Gastrocnemius medialis (tissue), 4 donors: ENCODE measurements around the gene CST3.

Experiments
- POLR2A ChIP-seq, 2 donors: fragments of 450-650 bp; IDR thresholded peaks; one replicate each; pipeline ENCODE4 v1.6.1; 2017; ENCODE audit warnings: antibody characterized with exemption in 2 of 2, mild to moderate bottlenecking in 2 of 2, moderate library complexity in 2 of 2
- TF ChIP-seq, protein P1 (sequence below), 5 experiments: fragments of 450-650 bp in 3 of 5; fragments of 200-600 bp in 2 of 5; sonication (generic) in 2 of 5; IDR thresholded peaks in 4 of 5; conservative IDR thresholded peaks in 1 of 5; 1 replicate in 4 of 5; 2 replicates in 1 of 5; pipeline ENCODE4 v1.5.1; 2016 to 2019; ENCODE audit warnings: antibody characterized with exemption in 5 of 5, mild to moderate bottlenecking in 3 of 5, moderate library complexity in 3 of 5

DNA sequence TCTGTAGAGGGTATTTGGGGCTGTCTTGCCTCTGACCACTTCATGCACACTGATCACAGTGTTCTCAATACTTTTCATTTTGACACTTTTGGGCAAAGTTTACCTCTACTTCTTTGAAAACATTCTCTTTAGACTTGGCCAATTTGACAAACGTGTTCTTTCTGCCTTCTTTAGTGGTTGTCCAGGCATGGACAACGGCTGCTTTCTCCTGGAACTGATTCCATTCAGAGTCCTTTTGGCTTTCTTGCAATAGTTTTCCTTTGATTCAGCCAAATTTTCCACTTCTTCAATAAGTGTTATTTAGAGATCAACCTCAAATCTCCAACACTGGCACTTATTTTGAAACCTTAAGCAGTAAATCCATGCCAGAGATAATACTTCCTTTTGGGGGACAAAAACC lies 25.4 kb downstream of the CST3 start:
- TF ChIP-seq POLR2A (IDR thresholded peaks at IDR 0.05), result no peak
- TF ChIP-seq, protein P1, sequence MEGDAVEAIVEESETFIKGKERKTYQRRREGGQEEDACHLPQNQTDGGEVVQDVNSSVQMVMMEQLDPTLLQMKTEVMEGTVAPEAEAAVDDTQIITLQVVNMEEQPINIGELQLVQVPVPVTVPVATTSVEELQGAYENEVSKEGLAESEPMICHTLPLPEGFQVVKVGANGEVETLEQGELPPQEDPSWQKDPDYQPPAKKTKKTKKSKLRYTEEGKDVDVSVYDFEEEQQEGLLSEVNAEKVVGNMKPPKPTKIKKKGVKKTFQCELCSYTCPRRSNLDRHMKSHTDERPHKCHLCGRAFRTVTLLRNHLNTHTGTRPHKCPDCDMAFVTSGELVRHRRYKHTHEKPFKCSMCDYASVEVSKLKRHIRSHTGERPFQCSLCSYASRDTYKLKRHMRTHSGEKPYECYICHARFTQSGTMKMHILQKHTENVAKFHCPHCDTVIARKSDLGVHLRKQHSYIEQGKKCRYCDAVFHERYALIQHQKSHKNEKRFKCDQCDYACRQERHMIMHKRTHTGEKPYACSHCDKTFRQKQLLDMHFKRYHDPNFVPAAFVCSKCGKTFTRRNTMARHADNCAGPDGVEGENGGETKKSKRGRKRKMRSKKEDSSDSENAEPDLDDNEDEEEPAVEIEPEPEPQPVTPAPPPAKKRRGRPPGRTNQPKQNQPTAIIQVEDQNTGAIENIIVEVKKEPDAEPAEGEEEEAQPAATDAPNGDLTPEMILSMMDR (IDR thresholded peaks at IDR 0.05 in 4 of 5, conservative IDR thresholded peaks at IDR 0.05 in 1 of 5), result no peak
